K562 (cell line): ENCODE data around the gene AK4. TPM values are rescaled to one million over a fixed set of nuclear protein-coding genes. Genes with fewer than 3 reads are reported as not detected.
A peak's percentile ranks its signal among the peaks of the same experiment; 100 is the strongest.

ENCODE experiments used
- CBFB ChIP-seq: sonication (generic); formaldehyde crosslinking; IDR thresholded peaks from 2 replicates; pipeline ENCODE4 v1.4.0; 2020; ENCODE audit warnings: mild to moderate bottlenecking, missing genetic modification reagents
- CTCF ChIP-seq, 3 experiments: IDR thresholded peaks in 2 of 3; conservative IDR thresholded peaks in 1 of 3; 2 replicates each; pipeline ENCODE4 v1.5.1; 2011 to 2012; ENCODE audit warnings: low read length in 3 of 3, mild to moderate bottlenecking in 3 of 3, control low read depth in 2 of 3, improper control_type of control experiment in 1 of 3, inconsistent platforms in 1 of 3, low read depth in 1 of 3, mixed read lengths in 1 of 3, moderate library complexity in 1 of 3; ENCODE audit not compliant: insufficient read depth in 2 of 3
- ESRRA ChIP-seq: fragments of 450-650 bp; IDR thresholded peaks from 2 replicates; pipeline ENCODE4 v1.6.1; 2014; ENCODE audit warnings: low read depth, mild to moderate bottlenecking, moderate library complexity, borderline replicate concordance
- ETV1 ChIP-seq: fragments of 450-650 bp; conservative IDR thresholded peaks from 2 replicates; pipeline ENCODE4 v1.6.1; 2016; ENCODE audit warnings: missing genetic modification characterization, control low read depth, low read depth, missing compliant biosample characterization
- FOXO4 ChIP-seq: fragments of 450-650 bp; formaldehyde crosslinking; IDR thresholded peaks from 2 replicates; pipeline ENCODE4 v1.4.0; 2020; ENCODE audit warnings: mild to moderate bottlenecking, moderate library complexity
- NR3C1 ChIP-seq: sonication (generic); formaldehyde crosslinking; IDR thresholded peaks from 2 replicates; pipeline ENCODE4 v1.8.1; 2022; ENCODE audit warnings: missing genetic modification reagents
- OTX1 ChIP-seq: fragments of 450-650 bp; formaldehyde crosslinking; IDR thresholded peaks from 2 replicates; pipeline ENCODE4 v1.4.0; 2022; ENCODE audit warnings: mild to moderate bottlenecking
- PHB ChIP-seq: fragments of 250-450 bp; sonication (Bioruptor Pico); IDR thresholded peaks from 2 replicates; pipeline ENCODE4 v1.5.0; 2021
- PHB2 ChIP-seq: fragments of 450-650 bp; IDR thresholded peaks from 2 replicates; pipeline ENCODE4 v1.6.1; 2017; ENCODE audit warnings: low read depth
- PPARD ChIP-seq: fragments of 250-450 bp; sonication (Bioruptor Pico); IDR thresholded peaks from 2 replicates; pipeline ENCODE4 v1.8.0; 2022; ENCODE audit warnings: inconsistent platforms, mild to moderate bottlenecking, moderate library complexity
- PTBP1 ChIP-seq: fragments of 200-400 bp; formaldehyde crosslinking; IDR thresholded peaks from 2 replicates; pipeline ENCODE4 v1.6.1; 2017; ENCODE audit warnings: low read depth, low read length
- RBBP5 ChIP-seq: fragments of 200-600 bp; sonication (generic); IDR thresholded peaks from 2 replicates; pipeline ENCODE4 v1.6.1; 2012; ENCODE audit warnings: borderline replicate concordance, mild to moderate bottlenecking, low read length, control low read depth, inconsistent platforms; ENCODE audit not compliant: insufficient read depth, poor library complexity, severe bottlenecking
- TEAD1 ChIP-seq, 2 experiments: fragments of 450-650 bp in 1 of 2; sonication (generic) in 1 of 2; formaldehyde crosslinking; IDR thresholded peaks; 2 replicates each; pipeline versions ENCODE4 v1.4.0 to v1.8.0; 2020 to 2022; ENCODE audit warnings: mild to moderate bottlenecking in 2 of 2, missing genetic modification reagents in 1 of 2
- ZBTB43 ChIP-seq: sonication (generic); formaldehyde crosslinking; IDR thresholded peaks from 2 replicates; pipeline ENCODE4 v1.8.0; 2023; ENCODE audit warnings: mild to moderate bottlenecking, missing genetic modification reagents
- polyA plus RNA-seq, 8 experiments: library from polyadenylated mRNA; depleted of rRNA in 4 of 8; stranded (reverse) in 5 of 8; unstranded in 3 of 8; fragments of >200 nt; fragmentation: Nextera tagmentation in 2 of 8; fragmentation: Illumina TruSeq in 1 of 8; extraction: Ambion mirVana in 2 of 8; extraction: Trizol in 1 of 8; gene quantifications; 2 replicates each; pipeline versions ENCODE4 v1.2.1 to v1.2.3, GENCODE V29; 2011 to 2014; ENCODE audit warnings: inconsistent platforms in 1 of 8, missing spikeins in 1 of 8
- total RNA-seq, 7 experiments: library from RNA; depleted of rRNA in 6 of 7; stranded (reverse); fragments of >200 nt in 6 of 7; fragmentation: Illumina TruSeq in 2 of 7; extraction: Trizol in 2 of 7; gene quantifications; 2 replicates each; pipeline versions ENCODE4 v1.2.1 to v1.2.3, GENCODE V29; 2011 to 2021; ENCODE audit warnings: low replicate concordance in 1 of 7
- TF ChIP-seq, protein P1 (sequence below): fragments of 150-350 bp; conservative IDR thresholded peaks from 2 replicates; pipeline ENCODE4 v1.6.1; 2014; ENCODE audit warnings: low read length
- TF ChIP-seq, protein P2 (sequence below): sonication (generic); formaldehyde crosslinking; IDR thresholded peaks from 2 replicates; pipeline ENCODE4 v1.8.1; 2023; ENCODE audit warnings: mild to moderate bottlenecking, missing genetic modification reagents
- TF ChIP-seq, protein P3 (sequence below), 2 experiments: fragments of 450-650 bp in 1 of 2; sonication (generic) in 1 of 2; formaldehyde crosslinking; conservative IDR thresholded peaks; 2 replicates each; pipeline versions ENCODE4 v1.4.0 to v1.8.1; 2020 to 2022; ENCODE audit warnings: mild to moderate bottlenecking in 1 of 2, missing genetic modification reagents in 1 of 2

AK4 gene
- total and polyA plus RNA-seq, 9 of the 15 experiments (the other 6 are each of a cell fraction or from before 2014, with no cell fraction given), result 10.4 to 96.6 (median 21.5) TPM

DNA sequence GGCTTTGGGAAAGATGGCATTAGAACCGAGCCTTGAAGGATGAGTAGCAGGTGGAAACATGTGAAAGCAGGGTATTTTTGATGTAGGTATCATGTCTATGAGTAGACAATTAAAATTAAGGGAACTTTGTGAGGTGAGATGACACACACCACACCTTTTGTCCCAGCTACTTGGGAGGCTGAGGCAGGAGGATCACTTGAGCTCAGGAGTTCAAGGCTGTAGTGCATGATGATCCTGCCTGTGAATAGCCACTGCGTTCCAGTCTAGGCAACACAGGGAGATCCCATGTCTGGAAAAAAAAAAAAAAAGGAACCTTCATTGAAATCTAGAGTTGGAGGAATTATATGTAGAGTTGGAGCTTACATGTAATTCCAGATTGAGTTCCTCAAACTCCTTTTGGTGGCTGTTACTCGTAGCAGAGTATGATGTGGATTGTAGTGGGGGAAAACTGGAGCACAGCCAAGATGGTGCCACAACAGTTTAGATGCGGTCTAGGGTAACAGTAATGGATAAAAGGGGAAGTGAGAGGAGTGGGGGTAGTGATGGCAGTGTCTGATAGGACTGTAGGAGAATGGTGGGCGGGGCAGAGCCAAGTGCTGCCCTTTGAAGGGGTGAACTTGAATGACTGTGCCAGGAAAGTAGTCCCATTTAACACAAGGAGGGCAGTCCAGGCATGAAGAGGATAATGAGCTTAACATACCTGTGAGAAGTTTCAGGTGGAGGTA lies 17.4 kb downstream of the AK4 start (continued):
- TF ChIP-seq, protein P1, sequence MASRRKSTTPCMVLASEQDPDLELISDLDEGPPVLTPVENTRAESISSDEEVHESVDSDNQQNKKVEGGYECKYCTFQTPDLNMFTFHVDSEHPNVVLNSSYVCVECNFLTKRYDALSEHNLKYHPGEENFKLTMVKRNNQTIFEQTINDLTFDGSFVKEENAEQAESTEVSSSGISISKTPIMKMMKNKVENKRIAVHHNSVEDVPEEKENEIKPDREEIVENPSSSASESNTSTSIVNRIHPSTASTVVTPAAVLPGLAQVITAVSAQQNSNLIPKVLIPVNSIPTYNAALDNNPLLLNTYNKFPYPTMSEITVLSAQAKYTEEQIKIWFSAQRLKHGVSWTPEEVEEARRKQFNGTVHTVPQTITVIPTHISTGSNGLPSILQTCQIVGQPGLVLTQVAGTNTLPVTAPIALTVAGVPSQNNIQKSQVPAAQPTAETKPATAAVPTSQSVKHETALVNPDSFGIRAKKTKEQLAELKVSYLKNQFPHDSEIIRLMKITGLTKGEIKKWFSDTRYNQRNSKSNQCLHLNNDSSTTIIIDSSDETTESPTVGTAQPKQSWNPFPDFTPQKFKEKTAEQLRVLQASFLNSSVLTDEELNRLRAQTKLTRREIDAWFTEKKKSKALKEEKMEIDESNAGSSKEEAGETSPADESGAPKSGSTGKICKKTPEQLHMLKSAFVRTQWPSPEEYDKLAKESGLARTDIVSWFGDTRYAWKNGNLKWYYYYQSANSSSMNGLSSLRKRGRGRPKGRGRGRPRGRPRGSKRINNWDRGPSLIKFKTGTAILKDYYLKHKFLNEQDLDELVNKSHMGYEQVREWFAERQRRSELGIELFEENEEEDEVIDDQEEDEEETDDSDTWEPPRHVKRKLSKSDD, result no peak
- TF ChIP-seq, protein P2, sequence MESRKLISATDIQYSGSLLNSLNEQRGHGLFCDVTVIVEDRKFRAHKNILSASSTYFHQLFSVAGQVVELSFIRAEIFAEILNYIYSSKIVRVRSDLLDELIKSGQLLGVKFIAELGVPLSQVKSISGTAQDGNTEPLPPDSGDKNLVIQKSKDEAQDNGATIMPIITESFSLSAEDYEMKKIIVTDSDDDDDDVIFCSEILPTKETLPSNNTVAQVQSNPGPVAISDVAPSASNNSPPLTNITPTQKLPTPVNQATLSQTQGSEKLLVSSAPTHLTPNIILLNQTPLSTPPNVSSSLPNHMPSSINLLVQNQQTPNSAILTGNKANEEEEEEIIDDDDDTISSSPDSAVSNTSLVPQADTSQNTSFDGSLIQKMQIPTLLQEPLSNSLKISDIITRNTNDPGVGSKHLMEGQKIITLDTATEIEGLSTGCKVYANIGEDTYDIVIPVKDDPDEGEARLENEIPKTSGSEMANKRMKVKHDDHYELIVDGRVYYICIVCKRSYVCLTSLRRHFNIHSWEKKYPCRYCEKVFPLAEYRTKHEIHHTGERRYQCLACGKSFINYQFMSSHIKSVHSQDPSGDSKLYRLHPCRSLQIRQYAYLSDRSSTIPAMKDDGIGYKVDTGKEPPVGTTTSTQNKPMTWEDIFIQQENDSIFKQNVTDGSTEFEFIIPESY (CRISPR knock-in tag), result no peak
- TF ChIP-seq PHB (CRISPR knock-in tag) (no peak), RBBP5 (no peak), PPARD (CRISPR knock-in tag) (no peak), ZBTB43 (CRISPR knock-in tag) (no peak), PHB2 (no peak), FOXO4 (CRISPR knock-in tag) (no peak), ESRRA (peak; percentile 63; the same call in 1 of the 2 replicates), PTBP1 (no peak), TEAD1 (CRISPR knock-in tag; IDR thresholded peaks at IDR 0.05) (no peak), NR3C1 (CRISPR knock-in tag) (no peak), ETV1 (tag) (no peak), OTX1 (CRISPR knock-in tag) (no peak), CTCF (IDR thresholded peaks at IDR 0.05 in 2 of 3, conservative IDR thresholded peaks at IDR 0.05 in 1 of 3; ENCODE audit: insufficient read depth in 2 of 3, low read depth in 1 of 3, low read length in 3 of 3) (no peak), CBFB (CRISPR knock-in tag) (no peak)
- TF ChIP-seq, protein P3, sequence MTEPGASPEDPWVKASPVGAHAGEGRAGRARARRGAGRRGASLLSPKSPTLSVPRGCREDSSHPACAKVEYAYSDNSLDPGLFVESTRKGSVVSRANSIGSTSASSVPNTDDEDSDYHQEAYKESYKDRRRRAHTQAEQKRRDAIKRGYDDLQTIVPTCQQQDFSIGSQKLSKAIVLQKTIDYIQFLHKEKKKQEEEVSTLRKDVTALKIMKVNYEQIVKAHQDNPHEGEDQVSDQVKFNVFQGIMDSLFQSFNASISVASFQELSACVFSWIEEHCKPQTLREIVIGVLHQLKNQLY (CRISPR knock-in tag; conservative IDR thresholded peaks at IDR 0.05), result no peak
